ENCODE data around the gene RAD9A.

- TF ChIP-seq ZNF184 (tag by site-specific recombination; IDR thresholded peaks at IDR 0.05) = no peak
- no peak for TF ChIP-seq ZNF335 (tag by site-specific recombination; conservative IDR thresholded peaks at IDR 0.05)
- no peak for TF ChIP-seq ZNF549 (tag by site-specific recombination; IDR thresholded peaks at IDR 0.05)
Measured at GRCh38 chr11:67393437-67393836, 1.7 kb downstream of the RAD9A start.

All from HEK293 (cell line).